GM12875 (cell line): ENCODE data around the gene LYRM1.
"Not testable (repeated sequence)": the region's sequence is repeated elsewhere in the genome, so short reads cannot be mapped to it uniquely, and the experiment has no call there.

Experiments
- H3K4me3 ChIP-seq: one replicate; pipeline ENCODE4 v1.5.1; 2011; ENCODE audit warnings: low read depth, low read length, control low read depth
- TF ChIP-seq, protein P1 (sequence below): IDR thresholded peaks from 2 replicates; pipeline ENCODE4 v1.5.1; 2011; ENCODE audit warnings: low read depth, mild to moderate bottlenecking, control low read depth, inconsistent platforms, low read length, moderate library complexity, borderline replicate concordance; ENCODE audit not compliant: insufficient read depth

Gene LYRM1

DNA sequence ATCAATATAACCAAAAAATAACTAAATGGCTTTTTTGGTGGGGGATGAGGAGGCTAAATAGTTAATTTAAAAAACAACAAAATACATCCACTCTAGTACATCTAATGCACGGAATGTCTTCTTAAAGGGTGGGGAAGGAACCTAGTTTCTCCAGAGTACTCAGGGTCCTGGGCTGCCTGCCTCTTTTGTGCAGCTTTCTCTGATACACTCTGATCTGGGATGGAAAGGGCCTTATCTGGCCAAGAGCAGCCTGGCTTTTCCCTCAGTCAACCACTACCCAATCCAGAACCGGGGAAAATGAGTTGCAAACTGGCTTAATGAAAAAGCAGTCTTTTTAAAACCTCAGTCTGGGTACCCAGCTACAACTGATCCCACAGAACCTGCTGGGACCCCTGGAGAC is 43.3 kb upstream of the LYRM1 start:
- TF ChIP-seq, protein P1, sequence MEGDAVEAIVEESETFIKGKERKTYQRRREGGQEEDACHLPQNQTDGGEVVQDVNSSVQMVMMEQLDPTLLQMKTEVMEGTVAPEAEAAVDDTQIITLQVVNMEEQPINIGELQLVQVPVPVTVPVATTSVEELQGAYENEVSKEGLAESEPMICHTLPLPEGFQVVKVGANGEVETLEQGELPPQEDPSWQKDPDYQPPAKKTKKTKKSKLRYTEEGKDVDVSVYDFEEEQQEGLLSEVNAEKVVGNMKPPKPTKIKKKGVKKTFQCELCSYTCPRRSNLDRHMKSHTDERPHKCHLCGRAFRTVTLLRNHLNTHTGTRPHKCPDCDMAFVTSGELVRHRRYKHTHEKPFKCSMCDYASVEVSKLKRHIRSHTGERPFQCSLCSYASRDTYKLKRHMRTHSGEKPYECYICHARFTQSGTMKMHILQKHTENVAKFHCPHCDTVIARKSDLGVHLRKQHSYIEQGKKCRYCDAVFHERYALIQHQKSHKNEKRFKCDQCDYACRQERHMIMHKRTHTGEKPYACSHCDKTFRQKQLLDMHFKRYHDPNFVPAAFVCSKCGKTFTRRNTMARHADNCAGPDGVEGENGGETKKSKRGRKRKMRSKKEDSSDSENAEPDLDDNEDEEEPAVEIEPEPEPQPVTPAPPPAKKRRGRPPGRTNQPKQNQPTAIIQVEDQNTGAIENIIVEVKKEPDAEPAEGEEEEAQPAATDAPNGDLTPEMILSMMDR, result no peak
- H3K4me3 ChIP-seq, result no peak overlapping the region

DNA sequence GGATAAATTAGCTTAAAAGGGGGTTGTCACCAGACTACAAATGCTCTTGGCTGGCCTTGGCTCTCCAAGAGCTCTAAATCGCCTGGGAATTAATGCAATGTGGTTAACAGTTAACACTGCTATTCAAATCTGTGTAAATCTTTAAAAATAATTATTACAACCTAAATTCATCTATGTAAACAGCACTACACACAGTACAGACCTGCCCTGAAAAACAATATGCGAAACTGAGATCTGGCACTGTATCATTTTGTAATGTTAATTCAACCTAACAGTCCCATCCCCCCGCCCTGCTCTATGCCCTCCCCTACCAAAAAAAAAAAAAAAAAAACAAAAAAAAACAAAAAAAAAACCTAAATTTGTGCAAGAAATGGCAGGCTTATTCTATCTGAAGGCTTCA is 41.3 kb upstream of the LYRM1 start:
- TF ChIP-seq, protein P1, result no peak
- no peak overlapping the region for H3K4me3 ChIP-seq

DNA sequence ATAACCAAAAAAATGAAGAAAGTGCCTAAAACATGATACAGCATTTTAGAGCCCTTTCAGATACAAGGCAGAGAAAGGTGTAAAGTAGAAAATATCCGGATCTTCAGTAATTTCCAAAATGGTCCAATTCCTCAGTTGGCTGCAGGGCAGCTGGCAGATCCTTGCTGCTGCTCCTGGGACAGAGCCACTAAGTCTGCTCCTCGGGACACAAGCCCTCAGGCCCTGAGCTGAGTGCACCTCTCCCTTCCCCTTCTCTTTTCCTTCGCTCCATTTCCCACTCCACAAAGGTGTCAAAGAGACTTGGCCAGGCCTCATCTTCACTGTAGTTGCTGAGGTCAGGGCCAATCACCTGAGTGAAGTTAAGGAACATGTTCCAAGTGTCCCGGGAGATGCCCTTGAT is 40.9 kb upstream of the LYRM1 start:
- H3K4me3 ChIP-seq, result no peak overlapping the region
- TF ChIP-seq, protein P1, result no peak

DNA sequence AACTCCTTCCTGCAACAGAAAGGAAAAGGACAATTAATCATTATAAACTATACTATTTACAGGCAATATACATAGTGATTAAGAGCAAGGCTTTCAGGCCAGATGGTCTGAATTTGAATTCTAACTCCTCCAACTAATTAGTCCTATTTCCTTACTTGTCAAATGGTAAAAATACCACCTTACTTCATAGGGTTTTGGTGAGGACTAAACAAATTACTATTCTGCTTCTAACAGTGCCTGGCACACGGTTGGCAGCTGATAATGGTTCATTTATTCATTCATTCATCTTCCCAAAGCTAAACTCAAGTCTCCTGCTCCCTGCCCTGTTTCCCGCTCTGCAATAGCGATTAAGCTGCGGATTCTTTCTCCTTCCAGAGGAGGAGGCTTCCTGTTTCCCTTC is 40.2 kb upstream of the LYRM1 start:
- TF ChIP-seq, protein P1, result no peak
- no peak overlapping the region for H3K4me3 ChIP-seq

DNA sequence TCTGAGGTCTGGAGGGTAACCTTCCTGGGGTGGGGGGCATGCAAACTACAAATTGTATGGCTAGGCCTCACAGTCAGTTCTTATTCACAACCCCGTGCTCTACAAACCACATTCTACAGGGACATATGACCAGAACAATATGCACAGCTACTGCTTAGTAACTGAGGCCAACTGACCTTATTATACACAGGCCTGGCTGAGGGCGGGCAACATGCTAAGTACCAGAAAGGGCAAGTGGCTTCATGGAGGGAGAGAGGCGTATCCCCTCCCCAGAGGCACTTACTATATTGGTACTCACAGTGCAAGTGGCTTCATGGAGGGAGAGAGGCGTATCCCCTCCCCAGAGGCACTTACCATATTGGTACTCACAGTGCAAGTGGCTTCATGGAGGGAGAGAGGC is 39.6 kb upstream of the LYRM1 start:
- H3K4me3 ChIP-seq, result not testable (repeated sequence)

DNA sequence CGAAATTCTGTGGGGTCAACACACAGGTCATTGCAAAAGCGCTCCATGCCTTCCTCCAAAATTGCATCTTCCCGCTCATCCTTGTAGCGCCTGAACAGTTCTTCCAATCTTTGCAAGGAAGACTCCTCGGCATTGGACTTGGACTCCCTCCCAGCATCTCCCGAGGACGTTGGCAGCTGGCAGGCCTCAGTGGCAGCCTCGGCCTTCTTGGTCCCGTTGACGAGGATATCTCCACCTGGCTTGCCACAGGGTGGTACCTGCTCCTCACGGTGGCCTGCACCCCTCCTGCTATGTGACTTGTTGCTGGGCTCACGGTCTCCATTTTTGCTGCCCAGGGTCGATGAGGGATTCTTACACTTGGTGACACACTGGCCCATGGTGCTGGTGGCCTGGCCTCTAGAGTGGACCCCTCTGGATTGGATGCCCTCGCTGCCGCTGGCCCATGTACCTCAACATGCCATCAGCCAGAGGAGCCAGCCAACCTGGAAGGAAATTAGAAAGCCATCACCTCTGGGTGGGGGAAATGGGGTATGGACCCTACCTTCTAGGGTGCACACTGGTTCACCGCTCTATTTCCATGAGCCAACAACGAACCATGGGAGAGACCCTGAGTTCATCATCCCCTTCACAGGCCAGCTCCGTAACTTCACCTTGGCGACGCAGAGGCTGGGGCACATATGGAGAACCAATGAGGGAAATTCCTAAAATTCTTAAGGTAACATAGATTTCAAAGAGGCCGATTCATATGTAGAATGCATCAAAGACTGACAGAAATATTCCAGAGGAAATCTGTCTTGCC is 38.2 kb upstream of the LYRM1 start:
- TF ChIP-seq, protein P1, result no peak
- no peak overlapping the region for H3K4me3 ChIP-seq

DNA sequence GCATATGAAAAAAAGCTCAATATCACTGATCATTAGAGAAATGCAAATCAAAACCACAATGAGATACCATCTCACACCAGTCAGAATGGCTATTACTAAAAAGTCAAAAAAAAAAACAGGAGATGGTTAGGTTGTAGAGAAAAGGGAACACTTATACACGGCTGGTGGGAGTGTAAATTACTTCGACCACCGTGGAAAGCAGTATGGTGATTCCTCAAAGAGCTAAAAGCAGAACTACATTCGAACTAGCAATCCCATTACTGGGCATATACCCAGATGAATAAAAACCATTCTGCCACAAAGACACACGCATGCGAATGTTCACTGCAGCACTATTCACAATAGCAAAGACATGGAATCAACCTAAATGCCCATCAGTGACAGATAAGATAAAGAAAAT is 36.2 kb upstream of the LYRM1 start:
- H3K4me3 ChIP-seq, result not testable (repeated sequence)

DNA sequence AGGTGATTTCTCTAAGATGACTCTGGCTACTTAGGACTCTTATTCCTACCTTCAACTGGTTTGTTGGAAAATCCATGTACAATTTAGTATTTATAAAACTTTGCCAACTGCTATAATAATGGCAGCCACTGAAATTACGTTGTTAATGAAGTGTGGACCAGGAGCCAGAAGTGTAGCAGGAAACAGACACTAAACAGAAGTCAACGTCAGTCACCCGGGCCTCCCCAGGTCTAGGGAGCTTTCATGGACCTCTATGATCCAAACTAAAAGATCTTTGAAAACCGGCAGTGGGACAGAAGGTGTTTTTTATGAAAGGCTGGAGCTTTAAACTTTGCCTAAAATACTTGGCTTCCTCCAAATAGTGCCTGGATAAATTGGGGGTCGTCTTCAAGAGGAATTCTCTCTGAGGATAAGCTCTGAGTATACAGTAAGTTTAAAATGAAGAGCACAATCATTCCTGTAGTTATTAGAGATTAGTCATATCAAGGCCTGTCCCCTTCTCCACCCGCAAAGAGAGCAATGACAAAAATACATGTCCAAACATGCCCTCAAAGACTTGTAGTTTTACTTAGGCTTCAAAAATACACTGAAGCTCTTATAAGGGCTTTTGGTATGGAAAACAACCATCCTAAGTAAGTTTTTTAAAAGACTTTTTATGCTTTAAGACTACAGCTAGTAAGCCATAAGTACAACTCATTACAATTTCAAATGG is 35.0 kb upstream of the LYRM1 start:
- TF ChIP-seq, protein P1, result no peak

More for the DNA sequence above, 35.0 kb upstream of the LYRM1 start:
- no peak overlapping the region for H3K4me3 ChIP-seq
